ENCODE data around the gene AP3B2. TPM values are rescaled to one million over a fixed set of nuclear protein-coding genes. Genes with fewer than 3 reads are reported as not detected.

AP3B2 gene
- total and polyA plus RNA-seq, 4 donors, result 0.10 to 0.33 TPM; not detected in 2

- Histone ChIP-seq H3K27me3 (ENCODE audit: control insufficient read depth in 4 of 4, insufficient read depth in 4 of 4, low read length in 3 of 4) (no peaks in the 10 kb centered on the region), H3K27ac (ENCODE audit: low read depth in 1 of 2, low read length in 2 of 2) (no peak overlapping the region), H3K4me1 (ENCODE audit: control insufficient read depth in 4 of 4, insufficient read depth in 4 of 4, low read length in 3 of 4) (no peaks in the 10 kb centered on the region), H3K9ac (ENCODE audit: low read depth in 1 of 2, low read length in 2 of 2) (no peak overlapping the region), H3K9me3 (ENCODE audit: control insufficient read depth in 4 of 4, low read length in 3 of 4) (no peaks in the 10 kb centered on the region), H3K4me3 (ENCODE audit: low read depth in 1 of 3, low read length in 3 of 3) (no peak overlapping the region), H3K36me3 (ENCODE audit: control insufficient read depth in 4 of 4, insufficient read depth in 3 of 4, low read depth in 1 of 4, low read length in 3 of 4) (no peaks in the 10 kb centered on the region)
- DNase-seq (ENCODE audit: low spot score), result no peak
- TF ChIP-seq FOXA2 (IDR thresholded peaks at IDR 0.05) (no peak), RAD21 (IDR thresholded peaks at IDR 0.05) (no peak), ZBTB33 (IDR thresholded peaks at IDR 0.05) (no peak), TAF1 (conservative IDR thresholded peaks at IDR 0.05) (no peak), RXRA (IDR thresholded peaks at IDR 0.05) (no peak), REST (IDR thresholded peaks at IDR 0.05) (no peak), JUND (IDR thresholded peaks at IDR 0.05) (no peak), FOXA1 (IDR thresholded peaks at IDR 0.05) (no peak), HNF4G (IDR thresholded peaks at IDR 0.05) (no peak), SP1 (IDR thresholded peaks at IDR 0.05) (no peak), NR2F2 (IDR thresholded peaks at IDR 0.05) (no peak), YY1 (IDR thresholded peaks at IDR 0.05) (no peak), EGR1 (IDR thresholded peaks at IDR 0.05; ENCODE audit: low read depth in 2 of 2) (no peak)
- 92% methylated on average over 1 of the region's 1 CpG for WGBS
Measured at GRCh38 chr15:82743810-82744209, 34.1 kb upstream of the AP3B2 start.

GRCh38 chr15:82742134-82742533, 32.5 kb upstream of the AP3B2 start:
- no peak overlapping the region for H3K9ac ChIP-seq (ENCODE audit: low read depth in 1 of 2, low read length in 2 of 2)
- no peaks in the 10 kb centered on the region for H3K36me3 ChIP-seq (ENCODE audit: control insufficient read depth in 4 of 4, insufficient read depth in 3 of 4, low read depth in 1 of 4, low read length in 3 of 4)
- 92% methylated on average over 3 of the region's 3 CpGs for WGBS

More at GRCh38 chr15:82742134-82742533, 32.5 kb upstream of the AP3B2 start:
- Histone ChIP-seq H3K27me3 (ENCODE audit: control insufficient read depth in 4 of 4, insufficient read depth in 4 of 4, low read length in 3 of 4) (no peaks in the 10 kb centered on the region), H3K4me1 (ENCODE audit: control insufficient read depth in 4 of 4, insufficient read depth in 4 of 4, low read length in 3 of 4) (no peaks in the 10 kb centered on the region), H3K9me3 (ENCODE audit: control insufficient read depth in 4 of 4, low read length in 3 of 4) (no peaks in the 10 kb centered on the region), H3K4me3 (ENCODE audit: low read depth in 1 of 3, low read length in 3 of 3) (no peak overlapping the region), H3K27ac (ENCODE audit: low read depth in 1 of 2, low read length in 2 of 2) (no peak overlapping the region)
- TF ChIP-seq ATF3 (IDR thresholded peaks at IDR 0.05) (no peak), RAD21 (IDR thresholded peaks at IDR 0.05) (no peak), REST (IDR thresholded peaks at IDR 0.05) (no peak), HNF4A (conservative IDR thresholded peaks at IDR 0.05) (no peak), HNF4G (IDR thresholded peaks at IDR 0.05) (no peak)
- no peak for DNase-seq (ENCODE audit: low spot score)

Measured in liver (tissue), 9 donors.